ENCODE data around the gene SELENOK.
A peak's percentile ranks its signal among the peaks of the same experiment; 100 is the strongest.

The SELENOK gene

DNA sequence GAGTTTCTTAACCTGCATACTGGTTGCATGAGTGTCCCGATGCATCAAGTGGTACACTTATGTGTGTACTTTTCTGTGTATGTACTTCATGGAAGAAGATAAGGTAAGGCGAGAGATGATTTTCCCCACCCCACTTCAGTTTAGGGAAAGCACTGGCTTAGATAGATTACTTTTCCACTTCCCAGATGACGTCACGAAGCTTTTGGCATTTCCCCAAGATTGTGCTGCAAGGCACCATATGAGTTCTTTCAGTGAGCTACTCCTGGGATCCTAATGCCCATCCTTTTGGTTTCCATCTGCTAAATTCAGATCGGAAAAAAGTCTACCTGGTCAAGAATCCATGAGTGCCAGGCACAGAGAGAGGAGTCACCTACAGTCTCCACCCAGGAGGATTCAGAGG lies 40.8 kb downstream of the SELENOK start:
- Histone ChIP-seq H3K9ac (ENCODE audit: low read depth, low read length) (no peak overlapping the region), H3K4me3 (ENCODE audit: low read depth, low read length) (no peak overlapping the region), H3K9me3 (ENCODE audit: control insufficient read depth, insufficient read depth, low read length) (no peaks in the 10 kb centered on the region), H3K27me3 (ENCODE audit: control insufficient read depth, insufficient read depth, low read length) (peaks cover 16% of the 10 kb centered on the region), H3K4me1 (ENCODE audit: control insufficient read depth, insufficient read depth, low read length) (peaks cover 4% of the 10 kb centered on the region; the same call in 1 of the 2 replicates), H3K27ac (ENCODE audit: low read depth, low read length) (no peak overlapping the region), H3K36me3 (ENCODE audit: control insufficient read depth, insufficient read depth, low read length) (0 out of 2 replicates have a peak, but pooled peaks cover 5% of the 10 kb centered on the region)

DNA sequence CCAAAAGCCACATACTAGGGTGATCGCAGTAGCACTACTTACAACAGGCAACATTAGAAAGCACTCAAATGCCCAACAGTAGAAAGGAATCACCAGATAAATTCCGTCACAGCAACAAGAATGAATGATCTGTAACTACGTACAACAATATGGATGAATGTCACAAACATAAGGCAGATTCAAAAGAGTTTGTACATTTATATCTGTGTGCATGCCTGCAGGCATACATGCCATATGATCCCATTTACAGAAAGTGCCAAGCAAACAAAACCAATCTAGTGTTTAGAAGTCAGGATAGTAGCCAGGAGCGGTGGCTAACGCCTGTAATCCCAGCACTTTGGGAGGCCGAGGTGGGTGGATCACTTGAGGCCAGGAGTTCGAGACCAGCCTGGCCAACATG lies 41.7 kb downstream of the SELENOK start:
- Histone ChIP-seq H3K4me3 (ENCODE audit: low read depth, low read length) (no peak overlapping the region), H3K9me3 (ENCODE audit: control insufficient read depth, insufficient read depth, low read length) (no peaks in the 10 kb centered on the region), H3K9ac (ENCODE audit: low read depth, low read length) (no peak overlapping the region), H3K4me1 (ENCODE audit: control insufficient read depth, insufficient read depth, low read length) (peaks cover 4% of the 10 kb centered on the region; the same call in 1 of the 2 replicates), H3K27ac (ENCODE audit: low read depth, low read length) (no peak overlapping the region), H3K27me3 (ENCODE audit: control insufficient read depth, insufficient read depth, low read length) (peaks cover 16% of the 10 kb centered on the region), H3K36me3 (ENCODE audit: control insufficient read depth, insufficient read depth, low read length) (0 out of 2 replicates have a peak, but pooled peaks cover 5% of the 10 kb centered on the region)

DNA sequence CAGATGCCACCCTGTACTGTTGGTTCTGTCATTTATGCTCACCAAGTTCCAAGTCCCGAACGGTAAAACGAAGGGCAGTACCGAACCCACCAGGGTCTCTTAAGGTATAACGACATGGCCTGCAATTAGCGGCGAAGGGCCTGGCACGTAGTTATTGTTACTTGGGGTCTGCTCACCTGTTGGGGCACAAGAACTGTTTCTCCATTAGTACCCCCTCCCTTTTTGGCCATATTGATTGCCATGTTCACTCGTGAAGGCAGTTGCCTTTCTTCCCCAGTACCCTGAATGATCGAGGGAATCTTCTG lies 44.9 kb downstream of the SELENOK start:
- Histone ChIP-seq H3K9me3 (ENCODE audit: control insufficient read depth, insufficient read depth, low read length) (no peaks in the 10 kb centered on the region), H3K4me1 (ENCODE audit: control insufficient read depth, insufficient read depth, low read length) (peaks cover 24% of the 10 kb centered on the region), H3K4me3 (ENCODE audit: low read depth, low read length) (peak overlapping the region; percentile 69), H3K27ac (ENCODE audit: low read depth, low read length) (no peak overlapping the region), H3K9ac (ENCODE audit: low read depth, low read length) (no peak overlapping the region), H3K36me3 (ENCODE audit: control insufficient read depth, insufficient read depth, low read length) (0 out of 2 replicates have a peak, but pooled peaks cover 5% of the 10 kb centered on the region), H3K27me3 (ENCODE audit: control insufficient read depth, insufficient read depth, low read length) (peaks cover 16% of the 10 kb centered on the region)

DNA sequence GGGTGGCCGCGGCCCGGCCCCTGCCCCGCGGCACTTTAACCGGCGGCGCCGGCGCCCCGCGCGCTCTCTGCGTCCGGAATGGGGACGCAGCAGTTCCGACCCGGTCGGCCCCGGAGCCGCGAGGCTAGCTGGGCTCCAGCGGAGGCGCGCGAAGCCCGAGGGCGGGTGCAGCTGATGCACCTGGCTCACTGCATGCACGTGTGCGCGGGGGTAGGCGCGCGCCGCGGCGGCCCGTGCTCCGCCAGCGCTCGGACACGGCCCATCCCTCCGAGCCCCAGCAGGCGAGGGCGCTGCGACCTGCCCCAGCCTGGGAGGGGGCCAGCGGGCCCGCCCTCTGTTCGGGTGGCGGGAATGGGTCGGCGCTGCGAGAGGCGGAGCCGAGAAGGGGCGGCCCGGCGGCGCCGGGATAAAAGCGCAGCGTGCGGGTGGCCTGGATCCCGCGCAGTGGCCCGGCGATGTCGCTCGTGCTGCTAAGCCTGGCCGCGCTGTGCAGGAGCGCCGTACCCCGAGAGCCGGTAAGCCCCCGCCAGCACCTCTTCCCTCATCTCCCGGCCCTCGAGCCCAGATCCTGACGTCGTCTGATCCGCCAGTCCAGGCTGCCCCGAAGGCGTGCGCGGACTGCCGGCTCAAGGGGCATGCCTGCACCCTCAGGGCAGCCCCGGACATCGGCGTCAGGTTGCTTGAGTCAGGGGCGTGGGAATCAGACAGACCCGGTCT lies 45.4 kb downstream of the SELENOK start, which contains the start of the genes CHDH and IL17RB:
CHDH (minus strand) TSS at position 286 of the 717 bp plus-strand sequence. CDS start 22,411 bp downstream, outside the sequence.
IL17RB (plus strand) TSS at position 435 of the 717 bp plus-strand sequence; CDS start at position 456, 21 bp downstream.
- peak within 1 kb of the TSS; percentile 69 for H3K4me3 ChIP-seq (ENCODE audit: low read depth, low read length)
- 0 out of 2 replicates have a peak, but pooled peaks cover 5% of the 10 kb centered on the region for H3K36me3 ChIP-seq (ENCODE audit: control insufficient read depth, insufficient read depth, low read length)
- H3K27ac ChIP-seq (ENCODE audit: low read depth, low read length), result peak within 1 kb of the TSS; percentile 75
- H3K4me1 ChIP-seq (ENCODE audit: control insufficient read depth, insufficient read depth, low read length), result peaks cover 24% of the 10 kb centered on the region
- H3K9ac ChIP-seq (ENCODE audit: low read depth, low read length), result peak within 1 kb of the TSS; percentile 67
- no peaks in the 10 kb centered on the region for H3K9me3 ChIP-seq (ENCODE audit: control insufficient read depth, insufficient read depth, low read length)
- peaks cover 16% of the 10 kb centered on the region for H3K27me3 ChIP-seq (ENCODE audit: control insufficient read depth, insufficient read depth, low read length)

DNA sequence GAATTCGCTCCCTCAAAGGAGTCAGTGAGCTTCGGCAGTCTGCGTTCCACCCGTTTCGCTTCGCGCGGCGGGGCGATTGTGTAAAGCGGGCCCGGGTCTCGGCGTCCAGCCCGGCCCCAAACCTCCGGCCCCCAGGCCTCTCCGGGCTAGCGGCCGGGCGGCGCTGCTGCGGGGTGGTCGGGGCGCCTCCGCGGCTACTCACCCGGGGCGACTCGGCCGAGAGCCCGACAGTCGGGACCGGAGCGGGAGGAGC lies 45.9 kb downstream of the SELENOK start:
- H3K9ac ChIP-seq (ENCODE audit: low read depth, low read length), result peak overlapping the region; percentile 67
- peak overlapping the region; percentile 75 for H3K27ac ChIP-seq (ENCODE audit: low read depth, low read length)
- 0 out of 2 replicates have a peak, but pooled peaks cover 5% of the 10 kb centered on the region for H3K36me3 ChIP-seq (ENCODE audit: control insufficient read depth, insufficient read depth, low read length)
- H3K9me3 ChIP-seq (ENCODE audit: control insufficient read depth, insufficient read depth, low read length), result no peaks in the 10 kb centered on the region
- peaks cover 24% of the 10 kb centered on the region for H3K4me1 ChIP-seq (ENCODE audit: control insufficient read depth, insufficient read depth, low read length)
- peak overlapping the region; percentile 69 for H3K4me3 ChIP-seq (ENCODE audit: low read depth, low read length)
- peaks cover 16% of the 10 kb centered on the region for H3K27me3 ChIP-seq (ENCODE audit: control insufficient read depth, insufficient read depth, low read length)

DNA sequence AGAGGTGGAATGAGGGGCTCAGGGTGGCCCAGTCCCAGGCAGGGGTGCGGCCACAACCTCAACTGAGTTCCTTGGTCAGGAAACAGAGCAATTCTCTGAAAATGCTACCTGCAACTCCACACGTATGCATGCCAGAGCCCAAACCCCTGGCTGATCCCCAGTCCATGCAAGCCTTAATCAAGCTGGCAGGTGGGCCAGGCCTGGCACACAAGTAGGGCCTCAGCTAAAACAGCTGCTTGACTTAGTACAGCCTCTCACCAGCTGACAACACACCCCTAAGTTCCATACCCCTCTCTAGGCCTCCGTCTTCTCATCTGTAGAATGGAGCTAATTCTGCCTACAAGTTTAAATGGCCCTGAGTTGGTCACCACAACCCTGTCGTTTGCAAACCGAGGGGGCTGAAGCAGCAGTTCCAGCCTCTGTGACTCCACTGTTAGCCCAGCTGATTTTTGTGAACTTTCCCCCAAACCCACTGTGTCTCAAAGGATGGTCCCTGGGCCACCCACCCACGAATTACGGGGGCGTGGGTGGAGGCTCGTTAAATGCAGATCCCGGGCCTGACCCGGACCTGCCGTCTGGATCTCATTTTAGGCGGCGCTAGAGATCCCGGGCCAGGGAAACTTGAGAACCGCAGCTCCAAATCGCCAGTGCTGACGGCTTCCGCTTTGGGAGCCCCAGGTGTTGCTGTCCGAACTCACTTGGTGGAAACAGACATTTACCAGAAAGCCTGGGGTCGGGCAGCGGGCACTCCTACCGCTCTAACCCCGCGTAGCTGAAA lies 46.4 kb downstream of the SELENOK start:
- peaks cover 16% of the 10 kb centered on the region for H3K27me3 ChIP-seq (ENCODE audit: control insufficient read depth, insufficient read depth, low read length)
- peak overlapping the region; percentile 67 for H3K9ac ChIP-seq (ENCODE audit: low read depth, low read length)
- H3K27ac ChIP-seq (ENCODE audit: low read depth, low read length), result peak overlapping the region; percentile 75

DNA sequence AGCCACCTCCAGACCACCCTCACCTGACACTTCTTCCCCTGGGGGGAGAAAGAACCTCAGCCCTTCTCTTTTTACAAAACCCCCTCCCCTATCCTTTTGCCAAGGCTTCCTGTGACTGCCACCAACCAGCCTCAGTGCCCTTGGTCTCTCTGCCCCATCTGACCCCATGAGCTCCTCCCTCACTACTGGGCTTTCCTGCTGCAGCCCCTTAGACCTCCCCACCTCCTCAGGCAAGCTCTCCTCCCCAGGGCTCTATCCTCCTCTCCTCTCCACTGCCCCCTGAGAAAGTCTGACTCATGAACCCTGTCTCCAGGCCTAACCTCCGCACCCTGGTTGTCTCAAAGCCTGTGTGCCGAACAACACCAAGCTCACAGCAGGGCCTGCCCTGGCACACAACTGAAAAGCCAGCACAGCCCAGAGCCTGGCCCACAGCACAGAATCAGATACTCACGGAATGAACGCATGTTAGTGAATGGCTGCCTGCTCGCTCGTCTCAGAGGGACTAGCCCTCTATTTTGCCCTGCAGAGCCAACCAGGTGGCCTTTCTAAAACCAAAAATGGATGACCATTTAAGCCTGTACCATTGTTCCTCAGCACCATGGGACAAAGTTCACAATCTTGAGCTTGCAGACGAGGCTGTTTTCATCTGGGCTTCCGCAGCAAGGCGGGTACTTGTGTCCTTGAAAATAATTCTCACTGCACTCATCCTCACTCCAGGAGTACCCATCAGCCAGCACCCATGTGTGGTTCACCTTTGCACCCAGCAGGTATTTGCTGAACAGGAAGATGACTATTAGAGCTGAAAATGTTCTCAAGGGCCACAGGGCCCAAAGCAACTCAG lies 47.2 kb downstream of the SELENOK start:
- H3K9me3 ChIP-seq (ENCODE audit: control insufficient read depth, insufficient read depth, low read length), result no peaks in the 10 kb centered on the region
- H3K4me3 ChIP-seq (ENCODE audit: low read depth, low read length), result no peak overlapping the region
- H3K4me1 ChIP-seq (ENCODE audit: control insufficient read depth, insufficient read depth, low read length), result peaks cover 24% of the 10 kb centered on the region
- H3K27ac ChIP-seq (ENCODE audit: low read depth, low read length), result peak overlapping the region; percentile 51
- H3K36me3 ChIP-seq (ENCODE audit: control insufficient read depth, insufficient read depth, low read length), result peaks cover 2% of the 10 kb centered on the region
- peaks cover 16% of the 10 kb centered on the region for H3K27me3 ChIP-seq (ENCODE audit: control insufficient read depth, insufficient read depth, low read length)
- no peak overlapping the region for H3K9ac ChIP-seq (ENCODE audit: low read depth, low read length)

More for the DNA sequence above, 46.4 kb downstream of the SELENOK start:
- peaks cover 24% of the 10 kb centered on the region for H3K4me1 ChIP-seq (ENCODE audit: control insufficient read depth, insufficient read depth, low read length)
- peak overlapping the region; percentile 69 for H3K4me3 ChIP-seq (ENCODE audit: low read depth, low read length)
- 0 out of 2 replicates have a peak, but pooled peaks cover 5% of the 10 kb centered on the region for H3K36me3 ChIP-seq (ENCODE audit: control insufficient read depth, insufficient read depth, low read length)
- no peaks in the 10 kb centered on the region for H3K9me3 ChIP-seq (ENCODE audit: control insufficient read depth, insufficient read depth, low read length)

DNA sequence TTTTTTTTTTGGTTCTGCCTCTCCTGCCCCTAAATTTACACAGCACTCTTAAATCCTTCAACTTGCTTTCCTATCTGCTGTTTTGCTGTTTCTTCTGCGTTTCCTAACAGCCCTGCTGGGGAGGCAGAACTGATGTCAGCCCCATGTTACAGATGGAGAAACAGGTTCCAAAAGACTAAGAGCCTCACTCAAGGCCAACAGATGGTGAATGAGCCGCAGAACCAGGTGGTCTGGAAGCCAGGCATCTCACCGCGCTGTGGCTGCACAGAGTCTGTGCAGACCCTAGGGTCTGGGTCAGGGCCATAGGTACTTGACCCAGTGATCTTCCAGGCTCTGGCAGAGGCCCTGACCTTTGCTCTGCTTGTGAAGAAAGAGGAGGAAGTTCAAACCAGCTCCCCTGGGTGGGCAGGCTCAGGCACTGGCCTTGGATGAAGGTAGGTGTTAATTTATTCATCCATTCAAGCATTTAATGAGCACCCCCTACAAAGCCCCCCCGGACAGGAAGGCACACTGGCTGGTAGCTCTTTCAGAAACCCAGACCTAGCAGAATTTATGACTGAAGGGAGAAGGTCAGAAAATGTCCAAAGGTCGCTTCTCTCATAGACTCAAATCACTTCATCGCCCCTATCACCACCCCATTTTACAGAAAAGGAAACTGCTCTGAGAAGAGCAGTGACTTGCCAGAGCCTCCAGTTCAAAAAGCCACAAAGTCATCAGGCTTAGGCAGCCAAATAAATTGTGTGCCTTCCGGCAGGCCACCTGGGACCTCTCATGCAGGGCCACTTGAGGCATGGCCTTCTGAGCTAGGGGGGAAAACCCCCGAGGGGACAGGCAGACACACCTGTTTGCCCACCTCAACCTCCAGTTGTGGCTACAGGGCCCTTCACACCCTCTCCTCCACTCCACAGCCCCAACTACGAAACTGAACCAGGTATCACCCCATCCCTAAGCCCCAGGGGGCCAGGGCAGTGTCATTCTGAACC lies 48.2 kb downstream of the SELENOK start:
- Histone ChIP-seq H3K27ac (ENCODE audit: low read depth, low read length) (peak overlapping the region; percentile 72), H3K9ac (ENCODE audit: low read depth, low read length) (no peak overlapping the region)

DNA sequence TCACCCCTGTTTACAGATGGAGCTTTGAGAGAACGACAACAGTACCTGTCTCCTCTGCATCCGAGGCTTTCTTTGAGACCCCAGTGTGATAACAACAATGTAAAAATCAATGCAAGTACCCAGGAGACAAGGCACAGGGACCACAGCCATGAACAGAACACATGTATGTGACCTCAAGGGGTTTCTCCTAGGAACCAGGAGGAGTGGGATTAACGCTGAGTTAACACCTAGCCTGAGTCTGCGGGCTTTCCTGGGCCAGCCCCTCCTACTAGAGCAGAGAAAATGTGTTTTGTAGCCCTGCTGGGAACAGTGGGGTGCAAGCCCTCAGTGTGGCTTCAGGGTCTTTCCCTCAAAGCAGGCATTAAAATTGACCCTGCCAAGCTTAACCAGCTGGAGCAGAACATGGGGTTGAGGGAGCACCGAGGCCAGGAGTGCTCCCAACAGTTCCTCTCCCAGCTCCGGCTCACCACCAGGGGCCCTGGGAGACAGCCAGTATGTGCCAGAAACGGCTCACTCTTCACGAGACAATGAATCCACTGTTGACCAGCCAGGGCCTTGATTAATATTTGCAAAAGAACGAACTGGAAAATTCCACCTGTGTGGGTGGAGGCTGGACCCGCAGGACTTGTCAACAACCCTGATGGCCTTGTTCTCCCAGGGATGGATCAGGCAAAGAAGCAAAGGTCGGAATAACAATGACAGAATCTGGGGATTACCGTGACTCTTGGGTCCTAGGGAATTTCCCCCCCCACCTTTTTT lies 49.0 kb downstream of the SELENOK start:
- H3K36me3 ChIP-seq (ENCODE audit: control insufficient read depth, insufficient read depth, low read length), result peaks cover 14% of the 10 kb centered on the region
- no peak overlapping the region for H3K4me3 ChIP-seq (ENCODE audit: low read depth, low read length)
- H3K27me3 ChIP-seq (ENCODE audit: control insufficient read depth, insufficient read depth, low read length), result peaks cover 13% of the 10 kb centered on the region
- H3K9me3 ChIP-seq (ENCODE audit: control insufficient read depth, insufficient read depth, low read length), result no peaks in the 10 kb centered on the region
- H3K9ac ChIP-seq (ENCODE audit: low read depth, low read length), result peak overlapping the region; percentile 7; the same call in 1 of the 2 replicates
- peak overlapping the region; percentile 84 for H3K27ac ChIP-seq (ENCODE audit: low read depth, low read length)
- peaks cover 24% of the 10 kb centered on the region for H3K4me1 ChIP-seq (ENCODE audit: control insufficient read depth, insufficient read depth, low read length)

More for the DNA sequence above, 48.2 kb downstream of the SELENOK start:
- Histone ChIP-seq H3K27me3 (ENCODE audit: control insufficient read depth, insufficient read depth, low read length) (peaks cover 16% of the 10 kb centered on the region), H3K36me3 (ENCODE audit: control insufficient read depth, insufficient read depth, low read length) (peaks cover 10% of the 10 kb centered on the region), H3K9me3 (ENCODE audit: control insufficient read depth, insufficient read depth, low read length) (no peaks in the 10 kb centered on the region), H3K4me3 (ENCODE audit: low read depth, low read length) (no peak overlapping the region), H3K4me1 (ENCODE audit: control insufficient read depth, insufficient read depth, low read length) (peaks cover 24% of the 10 kb centered on the region)
